Measurements from ENCODE around the gene PLPPR4.
"Not testable (repeated sequence)": the region's sequence is repeated elsewhere in the genome, so short reads cannot be mapped to it uniquely, and the experiment has no call there.

DNA sequence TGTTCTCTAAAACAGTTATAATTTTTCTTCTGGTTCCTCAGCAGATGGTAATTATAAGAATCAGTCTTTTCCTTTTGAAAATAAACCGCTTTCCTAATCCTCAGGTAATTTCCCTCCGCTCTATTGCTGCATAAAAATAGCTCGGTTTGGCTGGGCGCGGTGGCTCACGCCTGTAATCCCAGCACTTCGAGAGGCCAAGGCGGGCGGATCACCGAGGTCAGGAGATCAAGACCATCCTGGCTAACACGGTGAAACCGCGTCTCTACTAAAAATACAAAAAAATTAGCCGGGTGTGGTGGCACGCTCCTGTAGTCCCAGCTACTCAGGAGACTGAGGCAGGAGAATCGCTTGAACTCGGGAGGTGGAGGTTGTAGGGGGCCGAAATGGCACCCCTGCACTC, 19.2 kb downstream of the PLPPR4 start:
- TF ChIP-seq POLR2AphosphoS5 (IDR thresholded peaks at IDR 0.05; ENCODE audit: low read depth, low read length); RAD21 (IDR thresholded peaks at IDR 0.05; ENCODE audit: low read length); EP300 (IDR thresholded peaks at IDR 0.05; ENCODE audit: borderline replicate concordance in 1 of 2, low read depth in 1 of 2, low read length in 1 of 2); TEAD4 (IDR thresholded peaks at IDR 0.05; ENCODE audit: borderline replicate concordance, insufficient read depth); RCOR1 (IDR thresholded peaks at IDR 0.05; ENCODE audit: low read length); TCF12 (IDR thresholded peaks at IDR 0.05): not testable (repeated sequence)
- TF ChIP-seq, protein P1, sequence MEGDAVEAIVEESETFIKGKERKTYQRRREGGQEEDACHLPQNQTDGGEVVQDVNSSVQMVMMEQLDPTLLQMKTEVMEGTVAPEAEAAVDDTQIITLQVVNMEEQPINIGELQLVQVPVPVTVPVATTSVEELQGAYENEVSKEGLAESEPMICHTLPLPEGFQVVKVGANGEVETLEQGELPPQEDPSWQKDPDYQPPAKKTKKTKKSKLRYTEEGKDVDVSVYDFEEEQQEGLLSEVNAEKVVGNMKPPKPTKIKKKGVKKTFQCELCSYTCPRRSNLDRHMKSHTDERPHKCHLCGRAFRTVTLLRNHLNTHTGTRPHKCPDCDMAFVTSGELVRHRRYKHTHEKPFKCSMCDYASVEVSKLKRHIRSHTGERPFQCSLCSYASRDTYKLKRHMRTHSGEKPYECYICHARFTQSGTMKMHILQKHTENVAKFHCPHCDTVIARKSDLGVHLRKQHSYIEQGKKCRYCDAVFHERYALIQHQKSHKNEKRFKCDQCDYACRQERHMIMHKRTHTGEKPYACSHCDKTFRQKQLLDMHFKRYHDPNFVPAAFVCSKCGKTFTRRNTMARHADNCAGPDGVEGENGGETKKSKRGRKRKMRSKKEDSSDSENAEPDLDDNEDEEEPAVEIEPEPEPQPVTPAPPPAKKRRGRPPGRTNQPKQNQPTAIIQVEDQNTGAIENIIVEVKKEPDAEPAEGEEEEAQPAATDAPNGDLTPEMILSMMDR (IDR thresholded peaks at IDR 0.05): not testable (repeated sequence)
- TF ChIP-seq, protein P2, sequence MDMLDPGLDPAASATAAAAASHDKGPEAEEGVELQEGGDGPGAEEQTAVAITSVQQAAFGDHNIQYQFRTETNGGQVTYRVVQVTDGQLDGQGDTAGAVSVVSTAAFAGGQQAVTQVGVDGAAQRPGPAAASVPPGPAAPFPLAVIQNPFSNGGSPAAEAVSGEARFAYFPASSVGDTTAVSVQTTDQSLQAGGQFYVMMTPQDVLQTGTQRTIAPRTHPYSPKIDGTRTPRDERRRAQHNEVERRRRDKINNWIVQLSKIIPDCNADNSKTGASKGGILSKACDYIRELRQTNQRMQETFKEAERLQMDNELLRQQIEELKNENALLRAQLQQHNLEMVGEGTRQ (IDR thresholded peaks at IDR 0.05; ENCODE audit: borderline replicate concordance, low read depth, low read length): not testable (repeated sequence)
- TF ChIP-seq, protein P3, sequence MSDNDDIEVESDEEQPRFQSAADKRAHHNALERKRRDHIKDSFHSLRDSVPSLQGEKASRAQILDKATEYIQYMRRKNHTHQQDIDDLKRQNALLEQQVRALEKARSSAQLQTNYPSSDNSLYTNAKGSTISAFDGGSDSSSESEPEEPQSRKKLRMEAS (IDR thresholded peaks at IDR 0.05; ENCODE audit: low read depth): not testable (repeated sequence)
